T follicular helper cell (primary cell): ENCODE measurements around the gene JOSD2.
"Not testable (repeated sequence)": the region's sequence is repeated elsewhere in the genome, so short reads cannot be mapped to it uniquely, and the experiment has no call there.

ENCODE experiments used
- DNase-seq: peaks from one replicate; pipeline ENCODE4 v3.0.0-alpha.2; 2020; ENCODE audit warnings: low read depth

The JOSD2 gene

DNA sequence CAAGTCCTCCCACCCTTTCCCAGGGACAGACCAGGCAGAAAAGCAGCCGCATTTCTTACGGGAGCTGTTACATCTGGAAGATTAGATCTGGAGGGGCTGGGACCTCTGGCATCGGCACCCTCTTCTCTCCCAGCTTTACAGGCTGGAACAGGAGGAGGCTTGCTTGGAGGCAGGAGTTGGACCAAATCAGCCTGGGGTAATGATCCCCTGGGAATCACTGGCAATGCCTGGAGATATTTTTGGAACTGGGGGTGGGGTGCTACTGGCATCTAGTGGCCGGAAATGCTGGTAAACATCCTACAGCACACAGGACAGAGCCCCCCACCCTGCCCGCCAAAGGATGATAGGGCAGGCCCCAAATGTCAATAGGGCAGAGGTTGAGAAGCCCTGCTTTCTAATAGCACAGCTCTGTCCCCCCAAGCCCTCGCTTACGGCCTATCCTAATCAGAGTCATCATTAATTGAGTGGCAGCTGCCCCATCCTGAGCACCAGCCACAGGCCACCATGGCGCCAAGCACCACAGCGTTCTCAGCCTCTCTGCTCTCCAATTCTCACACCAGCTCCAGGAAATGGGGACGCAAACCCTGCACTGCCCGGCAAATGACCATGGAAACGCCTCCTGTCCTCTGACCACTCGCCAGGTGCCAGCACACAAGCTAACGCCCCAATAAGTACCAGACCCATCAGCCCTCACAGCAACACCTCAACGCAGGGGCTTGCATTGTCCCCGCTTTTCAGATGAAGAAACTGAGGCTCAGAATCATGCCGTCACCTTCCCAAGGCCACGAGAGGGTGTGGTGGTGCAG lies 36.6 kb upstream of the JOSD2 start:
- no peak for DNase-seq

DNA sequence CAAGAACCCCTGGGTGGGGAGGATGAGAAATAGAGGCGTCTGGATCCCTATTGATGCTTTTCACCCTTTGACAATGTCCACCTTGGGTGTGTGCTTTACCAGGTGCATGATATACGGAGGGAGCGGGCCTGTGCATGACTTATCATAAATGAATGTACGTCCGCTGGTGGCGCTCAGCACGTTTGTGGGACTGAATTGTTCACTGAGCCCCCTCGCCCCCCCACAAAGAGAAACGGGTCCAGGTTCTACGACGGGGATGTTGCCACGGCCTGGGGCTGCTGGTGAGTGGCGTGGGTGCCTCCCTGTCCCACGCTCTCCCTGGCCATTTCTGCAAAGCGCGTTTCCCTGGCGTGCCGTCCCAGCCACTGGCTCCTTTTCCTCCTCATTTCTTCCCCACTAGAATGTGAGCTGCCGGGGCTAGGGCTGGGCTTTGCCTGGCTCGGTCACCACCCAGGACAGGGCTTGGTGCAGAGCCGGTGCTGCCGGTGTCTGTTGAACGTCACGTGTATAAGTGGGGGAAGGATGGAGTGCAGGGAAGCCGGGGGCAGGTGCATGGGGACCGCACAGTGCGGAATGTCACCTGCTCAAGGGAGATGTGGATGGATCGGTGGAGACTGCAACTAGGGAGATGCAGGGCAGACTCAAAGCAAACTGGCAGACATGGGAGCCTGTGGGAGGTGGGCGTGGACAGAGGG lies 35.7 kb upstream of the JOSD2 start:
- DNase-seq, result no peak

DNA sequence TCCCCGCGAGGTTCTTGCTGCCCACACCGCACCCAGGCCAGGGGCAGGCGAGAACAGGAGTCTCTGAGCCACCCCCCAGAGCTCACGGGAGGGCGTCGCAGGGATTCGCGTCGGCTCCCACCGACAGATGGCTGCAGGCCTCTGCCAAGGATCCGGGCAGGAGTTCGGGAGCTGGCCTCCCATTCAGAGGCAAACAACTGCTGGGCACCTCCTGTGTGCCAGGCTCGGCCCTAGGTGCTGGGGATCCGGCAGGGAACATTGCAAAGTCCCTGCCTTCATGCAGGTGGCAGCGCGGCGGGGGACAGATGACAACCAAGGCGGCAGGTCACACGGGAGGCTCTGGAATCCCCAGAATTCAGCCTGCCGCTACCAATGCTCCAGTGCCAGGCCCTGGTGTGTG lies 32.0 kb upstream of the JOSD2 start:
- DNase-seq, result no peak

DNA sequence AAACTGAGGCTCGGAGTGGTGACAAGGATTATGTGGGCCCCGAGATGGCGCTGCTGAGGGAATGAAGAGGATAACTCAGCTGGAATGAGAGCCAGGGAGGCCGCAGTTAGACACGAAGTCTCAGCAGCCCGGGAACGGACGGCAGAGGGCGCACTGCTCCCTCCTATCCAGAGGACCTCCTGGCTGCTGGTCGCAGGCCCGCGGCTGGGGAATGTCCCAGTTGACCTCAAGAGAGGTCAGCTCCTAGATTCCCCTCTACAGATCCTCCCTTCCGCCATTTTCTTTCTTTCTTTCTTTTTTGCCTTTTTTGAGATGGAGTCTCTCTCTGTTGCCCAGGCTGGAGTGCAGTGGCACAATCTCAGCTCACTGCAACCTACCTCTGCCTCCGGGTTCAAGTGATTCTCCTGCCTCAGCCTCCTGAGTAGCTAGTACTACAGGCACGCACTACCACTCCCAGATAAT lies 26.8 kb upstream of the JOSD2 start:
- peak; percentile 39 for DNase-seq

DNA sequence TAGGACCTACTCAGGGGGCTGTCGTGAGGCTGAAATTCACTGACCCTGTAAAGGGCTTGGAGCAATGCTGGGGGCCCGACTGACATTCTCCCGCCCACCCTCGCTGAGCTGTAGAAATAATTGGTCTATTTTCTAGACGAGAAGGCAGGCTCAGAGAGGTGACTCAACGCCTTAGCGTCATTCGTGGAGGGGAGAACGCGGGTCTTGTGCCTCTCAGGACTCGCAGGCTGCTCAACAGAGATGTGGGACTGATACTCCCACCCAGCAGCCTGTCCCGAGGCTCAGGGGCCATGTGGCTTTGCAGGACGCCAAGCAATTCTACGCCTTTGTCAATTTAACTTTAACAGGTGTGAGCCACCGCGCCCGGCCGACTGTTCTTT lies 26.3 kb upstream of the JOSD2 start:
- no peak for DNase-seq

DNA sequence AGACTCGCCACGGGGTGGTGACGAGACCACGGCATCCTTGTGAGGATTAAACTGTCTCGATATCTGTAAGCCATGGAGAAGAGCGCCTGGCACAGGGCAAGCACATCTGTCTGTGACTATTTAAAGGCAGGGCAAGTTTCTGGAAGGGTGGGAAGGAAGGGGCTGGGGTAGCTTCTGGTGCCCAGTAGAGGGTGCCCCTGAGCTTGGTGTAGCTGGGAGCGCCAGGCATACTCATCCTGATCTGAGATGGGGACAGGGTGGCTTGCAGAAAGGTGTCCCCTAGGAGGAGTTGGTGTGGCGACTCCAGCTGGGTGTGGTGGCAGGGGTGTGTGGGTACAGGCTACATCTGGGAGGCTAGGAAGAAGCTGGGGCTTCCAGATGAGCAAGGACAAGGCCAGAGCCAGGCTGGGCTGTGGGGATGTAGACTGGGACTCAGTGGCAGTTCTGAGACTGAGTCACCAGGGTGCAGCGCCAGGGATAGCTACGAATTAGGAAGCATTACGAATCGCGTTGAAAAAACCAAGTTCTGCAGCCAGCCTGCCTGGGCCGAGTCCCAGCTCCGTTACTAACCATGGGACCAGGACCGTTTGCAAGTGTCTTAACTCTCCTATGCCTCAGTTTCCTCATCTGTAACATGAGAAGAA lies 25.8 kb upstream of the JOSD2 start:
- no peak for DNase-seq

DNA sequence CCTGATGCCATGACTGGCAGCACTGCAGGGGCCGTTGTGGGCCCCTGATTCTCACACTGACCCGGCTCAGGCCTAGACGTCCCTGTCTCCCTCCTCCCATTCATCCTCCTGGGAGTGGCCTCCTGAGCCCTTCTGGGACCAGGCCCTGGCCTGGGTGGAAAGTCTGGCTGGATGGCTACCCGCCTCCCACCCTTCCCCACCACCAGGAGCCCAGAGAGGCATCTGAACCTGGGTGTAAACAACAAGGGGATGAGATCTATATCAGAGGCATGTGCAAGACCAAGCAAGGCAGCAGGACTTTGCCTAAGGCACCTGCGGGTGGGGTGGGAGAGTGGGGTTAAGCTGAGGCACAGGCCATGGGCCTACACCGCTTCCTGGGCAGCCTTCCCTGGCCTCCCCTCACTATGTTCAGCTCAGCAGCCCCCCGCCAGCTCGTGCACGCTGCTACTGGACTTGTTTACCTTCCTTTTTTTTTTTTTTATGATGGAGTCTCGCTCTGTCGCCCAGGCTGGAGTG lies 24.7 kb upstream of the JOSD2 start:
- no peak for DNase-seq

DNA sequence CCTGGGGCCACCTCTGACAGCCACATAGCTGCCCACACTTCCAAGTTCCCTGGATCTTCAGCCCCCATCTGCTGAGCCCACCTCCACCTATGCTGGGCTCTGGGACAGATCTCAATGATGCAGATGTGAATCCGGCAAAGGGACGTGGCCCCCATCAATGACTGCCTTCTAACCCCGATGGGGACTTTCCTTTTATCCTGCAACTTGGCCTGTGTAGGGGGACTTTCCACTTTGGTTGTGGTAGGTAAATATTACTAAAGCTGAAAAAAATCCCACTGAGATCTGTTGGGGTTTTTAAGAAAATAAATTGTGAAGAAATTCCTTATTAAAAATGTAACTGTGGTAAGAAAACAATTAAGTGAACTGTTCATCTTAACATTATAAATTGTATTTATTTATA lies 23.5 kb upstream of the JOSD2 start:
- DNase-seq, result no peak

DNA sequence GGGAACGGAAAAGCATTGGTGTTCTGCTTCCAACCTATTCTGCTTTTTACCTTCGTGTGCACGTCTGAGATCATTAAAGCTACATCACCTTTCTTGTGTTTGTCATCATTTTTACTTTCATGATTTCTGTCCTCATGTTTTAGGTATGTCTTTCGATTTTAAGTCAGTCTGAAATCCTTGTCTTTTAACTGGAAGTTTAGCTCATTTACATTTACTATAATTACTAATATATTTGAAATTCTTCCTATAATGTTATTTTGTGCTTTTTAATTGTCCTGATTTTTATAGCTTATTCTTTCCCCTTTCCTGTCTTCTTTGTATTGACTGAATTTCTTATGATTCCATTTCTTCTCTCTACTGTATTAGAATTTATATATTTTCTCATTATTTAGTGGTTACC lies 22.0 kb upstream of the JOSD2 start:
- DNase-seq, result no peak

DNA sequence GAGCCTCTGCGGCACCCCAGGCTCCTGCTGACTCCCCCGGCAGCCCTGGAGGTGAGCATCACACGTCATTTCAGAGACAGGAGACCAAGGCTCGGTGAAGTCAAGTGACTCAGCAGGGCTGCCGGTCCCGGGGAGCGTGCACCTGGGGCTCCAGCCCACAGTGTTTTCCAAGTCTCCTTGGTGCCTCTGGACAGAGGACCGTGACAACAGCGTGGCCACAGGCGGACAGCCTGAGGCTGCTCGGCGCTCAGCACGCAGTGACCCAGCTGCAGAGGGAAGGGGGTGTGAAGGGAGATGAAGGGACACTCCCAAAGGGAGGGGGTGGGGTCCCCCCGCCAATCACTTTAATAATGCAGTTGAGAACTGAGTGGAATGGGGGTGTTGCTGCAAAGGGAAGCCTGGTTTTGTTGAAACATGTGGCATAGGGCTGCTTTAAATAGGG lies 20.2 kb upstream of the JOSD2 start:
- no peak for DNase-seq

DNA sequence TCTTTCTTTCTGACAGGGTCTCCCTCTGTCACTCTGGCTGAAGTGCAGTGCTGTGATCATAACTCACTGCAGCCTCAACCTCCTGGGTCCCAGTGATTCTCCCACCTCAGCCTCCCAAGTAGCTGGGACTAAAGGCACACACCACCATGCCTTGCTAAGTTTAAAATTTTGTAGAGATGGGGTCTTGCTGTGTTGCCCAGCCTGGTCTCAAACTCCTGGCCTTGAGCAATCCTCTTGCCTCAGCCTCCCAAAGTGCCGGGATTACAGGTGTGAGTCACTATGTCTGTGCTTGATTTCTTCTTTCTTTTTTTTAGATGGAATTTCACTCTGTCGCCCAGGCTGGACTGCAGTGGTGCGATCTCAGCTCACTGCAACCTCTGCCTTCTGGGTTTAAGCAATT lies 17.1 kb upstream of the JOSD2 start:
- DNase-seq, result not testable (repeated sequence)

DNA sequence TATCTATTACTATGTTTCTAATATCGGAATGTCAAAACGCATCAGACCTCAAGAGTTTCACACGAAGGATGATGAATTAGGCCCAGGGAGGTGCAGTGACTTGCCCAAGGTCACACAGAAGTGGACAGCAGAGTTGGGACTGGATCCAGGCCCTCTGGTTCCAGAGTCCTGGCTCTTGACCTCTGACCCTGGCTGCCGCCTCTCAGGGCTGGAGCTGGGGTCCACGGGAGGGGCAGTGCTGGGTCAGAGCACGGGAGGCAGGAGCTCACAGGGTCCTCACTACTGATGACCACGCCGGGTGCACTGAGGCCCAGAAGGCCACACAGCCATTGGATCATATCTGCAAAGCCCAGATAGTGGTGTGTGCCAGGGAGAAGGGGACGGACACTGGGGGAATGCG lies 11.9 kb upstream of the JOSD2 start:
- no peak for DNase-seq

DNA sequence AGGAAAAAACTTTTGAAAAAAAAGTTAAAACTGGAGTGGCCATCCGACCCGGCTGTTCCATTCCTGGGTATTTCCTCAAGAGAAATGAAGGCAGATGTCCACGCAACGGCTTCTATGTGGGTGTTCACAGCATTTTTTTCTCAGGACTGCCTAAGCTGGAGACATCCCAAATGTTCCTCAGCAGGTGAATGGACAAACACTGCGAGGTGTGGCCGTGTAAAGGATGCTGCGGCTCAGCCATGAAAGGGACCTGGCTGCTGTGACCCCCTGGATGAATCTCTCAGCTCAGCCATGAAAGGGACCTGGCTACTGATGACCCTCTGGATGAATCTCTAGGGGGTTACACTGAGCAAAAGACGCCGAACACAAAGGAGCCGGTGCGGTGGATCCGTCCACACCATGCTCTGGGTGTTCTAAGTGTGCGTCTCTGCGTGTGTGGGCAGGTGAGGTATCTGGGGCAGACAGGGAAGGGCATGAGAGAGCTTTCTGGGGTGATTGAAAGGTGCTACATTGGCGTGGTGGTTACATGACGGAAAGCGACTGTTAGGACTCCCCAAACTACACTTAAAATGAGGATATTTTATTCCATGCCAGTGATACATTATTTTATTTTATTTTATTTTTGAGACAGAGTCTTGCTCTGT lies 10.0 kb upstream of the JOSD2 start:
- DNase-seq, result no peak

DNA sequence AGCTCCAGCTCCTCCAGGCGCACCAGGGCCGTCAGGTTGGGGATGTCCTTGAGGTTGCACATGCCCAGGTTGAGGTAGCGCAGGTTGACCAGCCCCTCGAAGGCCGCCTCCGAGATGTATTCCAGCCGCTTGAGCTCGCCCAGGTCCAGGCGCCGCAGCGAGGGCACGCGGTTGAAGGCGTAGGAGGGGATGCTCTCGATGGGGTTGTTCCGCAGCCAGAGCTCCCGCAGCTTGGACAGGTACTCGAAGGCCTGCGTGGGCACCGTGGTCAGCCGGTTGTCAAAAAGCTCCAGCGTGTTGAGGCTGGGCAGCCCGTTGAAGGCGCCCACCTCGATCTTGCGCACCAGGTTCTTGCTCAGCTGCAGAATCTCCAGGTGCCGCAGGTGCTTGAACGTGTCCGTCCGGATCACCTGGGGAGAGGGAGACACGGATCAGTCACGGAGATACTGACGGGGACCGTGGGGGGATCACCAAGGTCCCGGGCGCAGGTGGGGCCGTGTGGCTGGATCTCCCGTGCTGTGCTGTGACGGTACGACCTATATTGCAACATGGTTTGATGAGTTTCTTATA lies 8.1 kb upstream of the JOSD2 start:
- no peak for DNase-seq

DNA sequence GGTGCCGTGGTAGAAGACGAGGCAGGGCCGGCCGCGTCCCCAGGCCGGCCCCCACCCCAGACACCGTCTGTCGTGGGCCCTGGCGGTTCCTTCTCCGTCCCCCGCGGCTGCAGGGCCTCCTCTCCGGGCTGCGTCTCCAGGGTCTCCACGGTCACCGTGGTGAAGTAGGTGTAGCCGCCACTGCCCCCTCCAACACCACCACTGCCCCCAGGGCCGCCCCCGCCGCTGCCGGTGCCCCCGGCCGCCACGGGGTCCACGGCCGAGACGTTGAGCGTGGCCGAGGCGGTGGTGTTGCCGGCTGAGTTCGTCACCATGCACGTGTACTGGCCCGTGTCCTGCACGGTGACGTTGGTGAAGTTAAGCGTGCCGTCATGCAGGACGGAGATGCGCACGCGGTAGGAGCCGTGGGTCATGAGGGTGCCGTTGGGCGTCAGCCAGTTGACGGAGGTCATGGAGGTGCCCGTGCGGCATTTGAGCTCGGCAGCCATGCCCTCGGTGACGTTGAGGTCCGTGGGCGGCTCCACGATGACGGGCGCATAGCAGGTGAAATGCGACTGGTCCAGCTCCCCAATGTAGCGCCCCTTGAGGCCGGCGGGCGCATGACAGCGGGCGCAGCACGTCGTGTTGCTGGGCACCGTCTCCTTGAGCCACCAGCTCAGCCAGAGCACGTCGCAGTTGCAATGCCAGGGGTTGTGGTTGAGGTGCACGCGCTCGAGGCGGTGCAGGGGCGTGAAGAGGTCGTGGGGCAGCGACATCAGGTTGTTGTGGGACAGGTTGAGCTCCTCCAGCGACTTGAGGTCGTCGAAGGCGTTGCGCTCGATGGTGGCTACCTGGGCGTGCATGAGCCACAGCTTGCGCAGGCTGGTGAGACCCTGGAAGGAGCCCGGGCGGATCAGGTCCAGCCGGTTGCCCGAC lies 7.4 kb upstream of the JOSD2 start:
- DNase-seq, result no peak

DNA sequence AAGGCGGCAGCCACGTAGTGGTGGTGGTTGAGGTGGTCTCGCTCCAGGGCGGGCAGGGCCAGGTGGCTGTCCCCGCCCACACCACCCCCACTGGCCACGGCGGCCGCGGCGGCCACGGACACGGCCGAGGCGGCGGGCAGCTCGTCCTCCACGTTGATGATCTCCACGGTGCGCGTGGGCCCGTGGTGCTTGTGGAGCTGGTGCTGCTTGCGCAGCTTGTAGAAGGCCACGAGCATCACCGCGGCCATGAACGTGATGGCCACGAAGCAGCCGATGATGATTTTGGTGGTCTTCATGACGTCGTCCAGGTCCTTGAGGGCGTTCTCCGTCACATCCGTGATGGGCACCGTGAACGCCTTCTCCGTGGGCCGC lies 6.7 kb upstream of the JOSD2 start:
- DNase-seq, result no peak

DNA sequence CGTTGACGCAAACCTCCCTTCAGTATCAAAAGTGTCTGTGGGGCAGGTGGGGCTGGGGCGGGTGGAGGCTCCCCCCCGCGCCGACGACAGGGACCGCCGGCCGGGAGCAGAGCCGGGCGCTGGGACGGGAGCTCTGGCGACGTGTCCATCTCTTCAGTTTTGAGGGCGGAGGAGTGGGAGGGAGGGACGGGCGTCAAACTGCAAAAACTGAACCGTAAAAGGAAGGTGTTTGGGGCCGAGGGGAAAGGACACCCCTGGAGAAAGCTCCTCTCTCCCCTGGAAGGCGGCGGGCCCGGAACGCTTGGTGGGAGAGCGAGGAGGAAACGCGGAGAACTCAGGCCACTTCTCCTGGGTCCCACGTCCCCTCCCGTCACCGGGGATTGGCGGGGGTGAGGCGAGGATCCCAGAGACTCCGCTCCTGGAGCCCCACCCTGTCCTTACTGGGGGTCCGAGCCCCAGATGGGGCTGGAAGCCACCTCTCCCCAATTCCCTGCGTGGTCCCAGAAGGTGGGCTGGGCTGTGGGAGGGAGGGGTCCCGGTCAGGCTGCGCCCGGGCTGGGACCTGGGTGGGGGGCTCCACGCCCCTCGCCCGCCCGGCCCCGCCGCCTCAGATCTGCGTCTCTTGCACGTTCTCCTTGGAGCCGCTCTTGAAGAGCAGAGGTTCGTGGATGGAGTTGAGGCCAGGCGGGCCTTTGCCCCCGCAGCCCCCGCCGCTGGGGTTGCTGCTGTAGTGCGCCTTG lies 6.1 kb upstream of the JOSD2 start:
- no peak for DNase-seq

DNA sequence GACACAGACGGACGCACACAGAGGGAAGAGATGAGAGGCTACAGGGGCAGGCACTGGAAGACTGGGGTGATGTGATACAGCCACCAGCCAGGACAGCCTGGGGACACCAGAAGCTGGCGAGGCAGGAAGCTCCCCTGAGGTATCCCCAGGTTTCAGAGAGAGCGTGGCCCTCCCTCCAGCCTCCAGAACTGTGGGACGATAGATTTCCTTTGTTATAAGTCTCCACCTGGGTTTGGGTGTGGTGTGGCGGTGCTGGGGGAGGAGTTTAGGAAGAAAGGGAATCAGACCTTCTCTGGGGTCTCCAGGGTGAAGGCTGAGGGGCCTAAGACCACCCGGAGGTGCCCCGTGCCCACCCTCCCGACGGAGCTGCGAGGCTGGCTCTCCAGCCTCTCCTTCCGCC lies 5.5 kb upstream of the JOSD2 start:
- DNase-seq, result no peak

DNA sequence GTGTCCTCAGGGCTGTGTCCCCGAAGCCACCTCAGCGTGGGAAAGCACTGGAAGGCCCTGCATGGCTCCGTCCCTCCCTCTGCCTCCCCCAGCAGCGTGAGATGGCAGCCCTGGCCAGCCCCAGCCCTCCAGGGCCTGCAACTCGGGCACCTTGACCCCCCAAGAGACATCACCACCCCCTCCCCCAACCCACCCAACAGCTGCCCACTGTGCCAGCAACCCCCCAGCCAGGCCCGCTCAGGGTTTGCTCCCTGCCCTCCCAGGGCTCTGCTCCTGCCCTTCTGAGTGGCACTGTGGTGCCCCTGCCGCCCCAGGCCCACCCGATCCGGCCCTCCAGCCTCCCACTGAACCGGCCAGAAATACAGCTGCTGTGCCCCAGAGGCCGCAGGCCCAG lies 4.2 kb upstream of the JOSD2 start:
- DNase-seq, result no peak
